ENCODE data around the gene IGDCC3. TPM values are rescaled to one million over a fixed set of nuclear protein-coding genes. Genes with fewer than 3 reads are reported as not detected.

The IGDCC3 gene
- total and polyA plus RNA-seq, 12 donors = under 0.01 to 0.57 (median 0.16) TPM; not detected in 4

GRCh38 chr15:65278480-65278879 lies 99.3 kb downstream of the IGDCC3 start:
- Histone ChIP-seq H3K27ac (no peak overlapping the region), H3K4me1 (peaks cover 0 to 24% (median 6%) of the 10 kb centered on the region in 9 donors), H3K36me3 (peaks cover 0 to 20% (median 0%) of the 10 kb centered on the region in 9 donors), H3K4me3 (no peak overlapping the region), H3K9me3 (no peaks in the 10 kb centered on the region), H3K27me3 (no peaks in the 10 kb centered on the region)
- DNase-seq = no peak
- no peak for TF ChIP-seq CTCF (IDR thresholded peaks at IDR 0.05)
- ATAC-seq = no peak
- 70 to 73% methylated on average over 1 of the region's 1 CpG for WGBS, 2 donors
- intact Hi-C loops (cut with DNase I) = loop anchor here in 2 of 10 donors (10.0 kb wide), 2 partner anchors 84 to 224 kb away; no protein-coding TSS in a partner anchor

Other genes starting within 250 kb of the IGDCC3 start
- gene PDCD7, start 244.2 kb downstream of the IGDCC3 start, total RNA-seq = 10 to 100 TPM; 12.5 to 25.1 (median 16.1) TPM
- gene PDCD7, start 244.2 kb downstream of the IGDCC3 start, polyA plus RNA-seq = 10 to 100 TPM in 1 of 2 donors, 1 to 10 TPM in 1; 9.0 to 15.7 TPM
- 10 to 100 TPM; 57.8 to 67.6 (median 60.8) TPM for gene CLPX, start 192.7 kb downstream of the IGDCC3 start, total RNA-seq
- gene CLPX, start 192.7 kb downstream of the IGDCC3 start, polyA plus RNA-seq = 10 to 100 TPM in 1 of 2 donors, 1 to 10 TPM in 1; 8.5 to 14.9 TPM
- gene CILP, start 166.5 kb downstream of the IGDCC3 start, total RNA-seq = 10 to 100 TPM in 4 of 10 donors, 1 to 10 TPM in 6; 3.2 to 45.2 (median 7.3) TPM
- gene CILP, start 166.5 kb downstream of the IGDCC3 start, polyA plus RNA-seq = 1 to 10 TPM; 2.1 to 8.9 TPM
- gene PARP16, start 91.1 kb downstream of the IGDCC3 start, total RNA-seq = 1 to 10 TPM; 3.3 to 5.2 (median 4.8) TPM
- 1 to 10 TPM; 3.1 to 4.6 TPM for gene PARP16, start 91.1 kb downstream of the IGDCC3 start, polyA plus RNA-seq
- not detected for gene RNU5A-1, start 82.0 kb downstream of the IGDCC3 start, total RNA-seq
- gene RNU5A-1, start 82.0 kb downstream of the IGDCC3 start, polyA plus RNA-seq = not detected
- gene RNU5B-1, start 73.3 kb downstream of the IGDCC3 start, total RNA-seq = 10 to 100 TPM in 2 of 10 donors, not detected in 8; 18.2 to 51.0 TPM
- gene RNU5B-1, start 73.3 kb downstream of the IGDCC3 start, polyA plus RNA-seq = not detected
- 1 to 10 TPM in 5 of 10 donors, under 1 TPM in 5; 0.37 to 2.2 (median 0.94) TPM for gene IGDCC4, start 44.9 kb upstream of the IGDCC3 start, total RNA-seq
- 1 to 10 TPM in 1 of 2 donors, under 1 TPM in 1; 0.35 to 1.2 TPM for gene IGDCC4, start 44.9 kb upstream of the IGDCC3 start, polyA plus RNA-seq
- 10 to 100 TPM; 32.3 to 45.3 (median 38.9) TPM for gene DPP8, start 139.7 kb upstream of the IGDCC3 start, total RNA-seq
- gene DPP8, start 139.7 kb upstream of the IGDCC3 start, polyA plus RNA-seq = 1 to 10 TPM; 6.9 to 8.8 TPM
- gene HACD3, start 152.5 kb upstream of the IGDCC3 start, total RNA-seq = 10 to 100 TPM in 3 of 10 donors, 1 to 10 TPM in 7; 5.3 to 13.4 (median 8.4) TPM
- 1 to 10 TPM; 3.7 to 8.1 TPM for gene HACD3, start 152.5 kb upstream of the IGDCC3 start, polyA plus RNA-seq
- 10 to 100 TPM; 11.1 to 18.4 (median 14.7) TPM for gene INTS14, start 233.1 kb upstream of the IGDCC3 start, total RNA-seq
- 10 to 100 TPM in 1 of 2 donors, 1 to 10 TPM in 1; 9.1 to 12.1 TPM for gene INTS14, start 233.1 kb upstream of the IGDCC3 start, polyA plus RNA-seq
- 1 to 10 TPM; 1.3 to 5.3 (median 2.2) TPM for gene SLC24A1, start 243.9 kb upstream of the IGDCC3 start, total RNA-seq
- 1 to 10 TPM; 1.2 to 1.5 TPM for gene SLC24A1, start 243.9 kb upstream of the IGDCC3 start, polyA plus RNA-seq

Data from heart right ventricle (tissue), 16 donors.